Measurements from ENCODE around the gene DAAM2.

Gene DAAM2

DNA sequence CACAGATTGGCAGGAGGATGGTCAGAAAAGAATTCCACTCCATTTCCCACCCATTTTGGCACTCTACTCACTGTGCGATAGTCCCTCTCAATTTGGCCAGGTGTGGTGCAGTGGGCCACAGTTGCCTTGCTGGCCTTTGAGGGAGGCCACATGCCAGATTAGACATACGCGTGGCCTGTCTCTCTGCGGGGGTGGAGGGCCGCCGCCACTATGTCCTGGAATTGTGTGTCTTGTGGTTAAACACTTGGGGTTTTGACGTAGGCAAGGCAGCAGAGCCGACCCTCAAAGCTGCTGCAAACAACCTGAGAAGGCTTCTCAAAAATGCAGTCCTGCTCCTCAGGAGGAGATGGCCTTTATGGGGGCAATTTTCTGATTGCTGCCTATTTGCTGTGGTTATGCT, 4.9 kb upstream of the DAAM2 start:
- DNase-seq (ENCODE audit: low spot score), result no peak

DNA sequence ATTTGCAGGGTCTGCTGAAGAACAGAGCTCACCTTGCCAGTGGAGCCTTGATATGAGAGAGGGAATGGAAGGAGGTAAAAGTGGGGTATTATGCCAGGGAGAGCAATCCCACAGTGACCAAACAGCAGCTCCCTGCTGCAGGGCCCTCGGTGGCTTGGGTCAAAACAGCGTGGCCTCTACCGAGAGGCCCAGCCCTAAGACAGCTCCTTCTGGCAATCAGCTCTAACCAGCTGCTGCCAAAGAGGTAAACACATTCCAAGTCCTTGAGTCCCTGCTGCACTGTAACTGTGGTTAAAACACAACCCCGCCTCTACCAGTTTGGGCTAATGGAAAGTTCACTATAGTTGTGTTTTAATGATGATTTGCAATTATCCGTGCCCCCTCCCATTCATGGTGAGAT, 1.4 kb upstream of the DAAM2 start:
- DNase-seq (ENCODE audit: low spot score), result no peak

DNA sequence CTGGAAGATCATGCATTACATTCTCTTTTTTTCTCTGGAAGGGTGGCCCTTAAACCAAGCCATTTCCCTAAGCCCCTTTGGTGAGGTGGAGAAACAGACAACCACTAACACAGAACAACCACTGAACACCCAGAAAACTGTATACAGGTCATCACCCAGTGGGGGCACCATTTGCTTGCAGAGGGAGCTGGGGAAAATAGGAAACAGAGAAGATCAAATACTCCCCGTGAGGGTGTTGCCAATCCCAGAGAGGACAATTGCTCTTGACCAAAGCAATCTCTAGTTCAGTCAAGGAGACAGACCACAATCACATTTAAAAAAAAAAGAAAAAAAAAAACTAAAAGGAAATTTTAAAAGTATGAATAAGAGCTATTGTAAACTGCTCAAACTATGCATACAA, 865 bp upstream of the DAAM2 start:
- DNase-seq (ENCODE audit: low spot score), result peak; percentile 79

DNA sequence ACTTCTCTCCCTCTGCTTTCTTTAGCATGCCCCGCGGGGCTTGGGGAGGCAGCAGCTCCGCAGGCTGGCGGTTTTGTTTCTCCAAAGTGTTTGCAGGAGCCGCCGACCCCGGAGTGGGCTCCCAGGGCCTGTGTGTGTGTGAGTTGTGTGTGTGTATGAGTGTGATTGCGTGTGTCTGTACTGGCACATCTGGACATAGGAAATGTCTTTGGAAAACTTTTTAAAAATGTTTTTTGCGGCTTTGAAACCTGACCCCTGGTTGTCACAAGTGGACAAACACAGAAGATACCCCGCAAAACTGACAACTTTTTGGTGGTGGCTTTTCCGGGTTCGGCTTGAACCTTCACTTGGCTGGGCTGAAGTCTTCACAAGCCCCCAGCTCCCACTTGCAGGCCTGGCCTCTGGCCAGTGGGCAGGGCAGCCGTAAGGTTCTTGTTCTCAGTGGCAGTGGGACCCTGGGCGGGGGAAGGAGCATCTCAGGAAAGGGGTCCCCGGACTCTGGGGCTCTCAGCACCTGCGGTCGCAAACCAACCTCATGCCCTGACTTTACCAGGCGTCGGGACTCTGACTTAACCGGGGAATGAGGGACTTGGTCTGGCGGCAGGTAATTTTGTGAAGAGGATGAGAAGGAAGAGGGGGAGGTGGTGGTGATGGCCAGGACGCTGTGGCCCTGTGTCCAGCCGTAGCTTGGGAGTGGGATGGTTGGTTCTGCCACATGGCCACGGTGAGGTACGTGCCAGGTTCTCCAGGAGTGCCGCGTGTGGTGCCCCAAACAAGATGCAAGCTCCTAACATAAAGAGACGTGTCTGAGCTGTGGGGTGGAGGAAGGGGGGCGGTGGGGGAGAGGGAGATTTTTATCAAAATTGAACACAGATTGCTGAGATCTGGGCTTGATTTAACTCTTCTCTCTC, 619 bp downstream of the DAAM2 start:
- DNase-seq (ENCODE audit: low spot score), result no peak

DNA sequence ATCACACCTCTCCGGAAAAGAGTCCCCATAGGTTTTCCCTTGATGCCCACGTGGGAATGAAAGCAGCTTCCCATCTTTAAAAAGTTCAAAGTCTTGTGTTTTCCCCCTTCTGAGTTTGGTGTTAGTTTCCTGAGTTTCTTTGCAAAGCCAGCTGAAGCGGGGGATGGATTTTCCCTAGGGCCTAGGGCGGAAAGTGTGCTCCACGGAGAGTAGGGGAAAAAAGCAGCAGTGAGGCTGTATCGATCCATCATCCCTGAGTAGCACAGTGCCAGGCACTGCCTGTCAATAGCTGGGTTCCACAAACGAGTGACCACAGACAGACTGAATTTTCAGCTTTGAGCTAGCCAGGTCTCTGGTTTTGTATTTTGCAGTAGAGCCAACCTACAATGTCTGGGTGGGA, 1.3 kb downstream of the DAAM2 start:
- no peak for DNase-seq (ENCODE audit: low spot score)

DNA sequence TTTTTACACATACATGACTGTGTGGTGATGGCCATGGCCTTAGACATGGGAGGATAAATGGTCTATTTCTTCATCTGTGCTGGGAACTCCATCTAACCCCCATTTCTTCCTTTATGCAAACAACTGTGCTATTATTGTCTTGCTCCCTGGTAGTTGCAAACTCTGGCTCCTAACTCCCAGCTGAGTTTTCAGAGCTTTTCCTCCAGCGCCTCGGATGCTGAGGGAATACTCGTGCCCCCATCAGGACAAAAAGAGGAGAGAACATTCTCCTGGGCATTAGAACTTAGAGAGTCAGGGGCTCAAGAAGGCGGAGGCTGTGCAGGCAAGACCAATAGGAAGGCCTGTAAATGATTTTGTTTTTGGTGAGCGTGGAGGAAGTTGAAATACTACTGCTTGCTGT, 2.1 kb downstream of the DAAM2 start:
- peak; percentile 84 for DNase-seq (ENCODE audit: low spot score)

DNA sequence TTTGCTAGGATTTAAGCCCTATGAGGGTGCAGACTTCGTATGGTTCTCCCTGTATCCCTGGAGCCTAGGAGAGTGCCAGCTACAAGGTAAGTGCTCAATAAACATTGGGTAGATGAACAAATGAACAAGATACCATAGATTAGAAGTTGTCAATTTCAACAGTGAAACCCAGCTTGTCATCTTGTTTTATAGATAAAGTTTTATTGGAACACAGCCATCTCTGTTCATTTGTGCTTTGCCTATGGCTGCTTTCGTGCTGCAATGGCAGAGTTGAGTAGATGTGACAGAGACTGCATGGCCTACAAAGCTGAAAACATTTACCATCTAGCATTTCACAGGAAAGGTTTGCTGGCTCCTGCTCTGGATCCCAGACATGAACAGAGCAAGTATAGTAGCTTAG, 5.6 kb downstream of the DAAM2 start:
- DNase-seq (ENCODE audit: low spot score), result no peak

DNA sequence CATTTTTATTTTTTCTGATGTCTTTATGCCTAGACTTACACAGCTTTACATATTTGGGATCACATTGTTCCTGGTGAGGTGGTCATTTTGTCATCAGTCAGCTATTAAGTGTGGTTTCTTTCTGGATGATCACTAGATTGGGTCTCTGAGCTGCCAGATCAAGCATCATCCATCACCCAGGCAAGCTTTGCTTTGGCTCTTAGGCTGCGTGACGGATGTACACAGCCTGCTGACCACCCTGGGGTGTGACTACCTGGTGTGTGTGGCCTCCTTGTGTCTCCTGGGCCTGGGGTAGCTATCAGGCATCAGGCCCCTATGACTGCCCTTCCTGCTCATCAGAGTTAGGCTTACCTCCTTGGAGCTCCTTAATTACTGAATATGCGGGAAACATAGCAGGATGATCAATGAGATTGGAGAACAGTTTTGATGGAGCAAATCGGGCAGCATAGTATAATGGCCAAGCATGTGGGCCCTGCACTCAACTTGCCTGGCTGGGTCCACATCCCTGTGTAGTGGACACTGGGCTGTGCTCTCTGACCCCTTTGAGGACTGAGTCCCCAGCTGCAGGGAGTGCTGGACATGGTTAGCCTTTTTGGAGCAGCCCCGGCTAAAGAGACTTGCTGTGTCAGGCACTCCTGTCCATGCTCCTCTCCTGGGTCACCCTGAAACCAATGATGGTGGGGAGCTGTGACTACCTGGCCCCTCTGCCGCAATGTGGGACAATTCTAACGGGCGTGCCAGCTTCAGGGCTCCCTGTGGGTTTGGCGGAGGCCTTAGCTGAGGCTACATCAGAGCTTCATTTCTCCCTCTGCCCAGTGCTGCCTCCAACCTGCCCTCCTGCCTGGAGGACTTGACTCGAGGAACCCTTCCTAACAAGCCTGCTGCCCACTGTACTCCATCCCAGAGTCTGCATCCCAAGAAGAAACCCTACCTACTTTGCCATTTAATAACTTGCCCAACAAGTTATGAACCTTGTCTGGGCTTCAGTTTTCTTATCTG, 8.2 kb downstream of the DAAM2 start:
- no peak for DNase-seq (ENCODE audit: low spot score)

DNA sequence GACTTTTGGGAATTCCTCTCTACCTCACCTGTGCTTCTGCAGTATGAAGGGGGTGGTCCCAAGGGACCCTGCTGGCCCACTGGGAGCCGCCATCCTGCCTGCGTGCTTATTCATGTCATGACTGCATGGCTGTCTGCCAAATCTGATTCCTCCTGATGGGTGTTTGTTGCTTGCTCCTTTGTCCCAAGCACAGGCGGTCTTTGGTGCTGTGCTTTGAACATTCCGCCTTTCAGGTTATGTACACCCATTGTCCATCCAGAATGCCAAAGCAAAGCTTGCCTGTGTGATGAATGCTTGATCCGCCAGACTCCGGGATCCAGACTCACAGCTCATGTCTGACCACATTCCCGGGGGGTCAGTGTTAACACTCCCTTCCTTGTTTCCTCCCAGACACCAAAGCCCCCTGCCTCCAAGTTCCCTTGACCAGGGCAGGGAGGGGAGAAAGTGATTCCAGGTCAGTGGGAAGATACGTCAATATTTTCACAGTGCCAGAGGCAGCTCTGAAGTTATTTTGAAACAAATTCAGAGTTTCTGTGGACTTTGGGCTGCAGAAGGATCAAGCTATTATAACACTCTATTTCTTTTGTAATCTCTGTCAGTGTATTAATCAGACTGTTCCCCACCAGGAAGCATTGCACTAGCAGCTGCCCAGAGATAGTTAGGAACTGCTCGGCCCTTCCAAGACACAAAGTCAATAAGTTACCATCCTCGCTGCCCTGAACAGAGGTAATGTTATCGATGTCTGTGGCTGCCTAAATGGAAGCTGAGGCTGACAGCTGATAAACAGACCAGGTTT, 9.5 kb downstream of the DAAM2 start:
- no peak for DNase-seq (ENCODE audit: low spot score)

DNA sequence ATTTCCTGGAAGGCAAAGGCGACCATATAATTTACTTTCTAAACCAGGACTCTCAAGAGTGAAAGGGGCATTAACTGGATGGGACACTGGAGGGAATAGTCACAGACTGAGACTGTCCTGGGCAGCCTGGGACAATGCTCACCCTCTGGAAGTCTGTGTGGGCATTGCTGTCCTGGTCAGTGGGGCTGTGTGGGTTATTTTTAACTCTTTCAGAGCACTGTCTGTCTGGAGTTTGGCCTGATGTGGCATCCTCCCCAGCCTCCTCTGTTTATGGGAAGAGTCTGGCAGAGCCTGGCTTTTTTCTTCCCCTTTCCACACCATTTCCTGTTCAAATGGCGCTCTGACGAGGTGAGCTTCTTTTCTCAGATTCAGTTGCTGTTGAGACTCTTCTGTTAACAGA, 11.7 kb downstream of the DAAM2 start:
- DNase-seq (ENCODE audit: low spot score), result no peak

DNA sequence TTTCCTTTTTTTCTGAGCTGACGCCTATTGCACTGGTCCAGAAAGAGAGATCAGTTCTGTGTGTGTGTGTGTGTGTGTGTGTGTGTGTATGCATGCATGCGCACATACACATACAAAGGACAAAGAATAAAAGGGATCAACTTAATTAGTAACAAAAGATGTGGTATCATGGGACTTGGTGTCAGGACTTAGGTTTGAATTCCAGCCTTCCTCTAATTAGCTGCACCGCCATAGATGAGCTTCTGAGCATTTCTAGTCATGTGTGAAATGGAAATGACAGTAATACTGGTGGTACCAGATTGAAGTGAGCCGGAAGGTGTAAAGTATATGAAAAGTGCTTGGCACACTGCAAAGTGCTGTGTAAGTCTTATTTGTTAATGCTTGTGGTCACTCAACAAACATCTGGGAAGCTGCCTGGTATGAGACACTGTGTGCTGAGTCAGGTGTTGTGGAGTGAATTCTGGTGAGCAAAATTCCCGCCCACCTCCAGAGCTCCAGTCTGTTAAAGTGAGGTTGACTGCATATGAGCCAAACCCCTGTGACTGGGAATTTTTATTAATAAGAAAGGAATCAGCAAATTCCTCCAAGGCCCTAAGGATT, 12.4 kb downstream of the DAAM2 start:
- DNase-seq (ENCODE audit: low spot score), result no peak

DNA sequence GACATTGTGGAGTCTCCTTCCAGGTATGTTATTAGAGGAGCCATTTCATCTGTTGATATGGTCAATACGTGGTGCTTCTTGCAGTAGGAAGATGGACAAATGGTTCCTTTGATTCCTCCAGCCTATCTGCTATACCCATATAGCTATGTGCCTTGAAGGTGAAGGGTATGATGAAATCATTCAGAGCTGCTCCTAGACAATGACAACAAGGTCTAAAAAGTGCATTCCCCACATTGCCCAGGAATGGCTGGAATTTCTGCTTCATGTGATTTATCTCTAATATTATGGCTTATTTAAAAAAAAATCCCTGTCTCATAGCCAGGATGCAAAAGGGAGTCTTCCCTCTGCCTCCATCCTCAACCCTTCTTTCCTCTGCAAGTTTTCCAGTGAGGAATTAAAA, 14.1 kb downstream of the DAAM2 start:
- no peak for DNase-seq (ENCODE audit: low spot score)

DNA sequence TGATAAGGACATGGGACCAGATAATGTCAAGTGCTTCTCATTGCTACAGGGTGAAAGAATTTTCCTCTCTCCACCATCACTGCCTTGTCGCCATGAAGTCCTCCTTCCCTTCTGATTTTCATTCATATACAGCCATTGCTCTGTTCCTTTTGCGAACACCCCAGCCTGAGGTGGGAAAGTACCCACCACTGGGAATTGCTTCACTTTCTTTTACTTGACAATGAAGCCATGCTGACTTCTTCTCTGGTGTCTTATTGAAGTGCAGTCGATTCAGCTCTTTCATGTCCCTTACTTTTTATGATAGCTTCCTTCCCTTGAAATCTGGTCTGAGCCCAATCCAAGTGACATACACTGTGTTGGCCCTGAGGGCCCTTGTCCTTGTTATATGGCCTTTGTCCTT, 16.2 kb downstream of the DAAM2 start:
- no peak for DNase-seq (ENCODE audit: low spot score)

DNA sequence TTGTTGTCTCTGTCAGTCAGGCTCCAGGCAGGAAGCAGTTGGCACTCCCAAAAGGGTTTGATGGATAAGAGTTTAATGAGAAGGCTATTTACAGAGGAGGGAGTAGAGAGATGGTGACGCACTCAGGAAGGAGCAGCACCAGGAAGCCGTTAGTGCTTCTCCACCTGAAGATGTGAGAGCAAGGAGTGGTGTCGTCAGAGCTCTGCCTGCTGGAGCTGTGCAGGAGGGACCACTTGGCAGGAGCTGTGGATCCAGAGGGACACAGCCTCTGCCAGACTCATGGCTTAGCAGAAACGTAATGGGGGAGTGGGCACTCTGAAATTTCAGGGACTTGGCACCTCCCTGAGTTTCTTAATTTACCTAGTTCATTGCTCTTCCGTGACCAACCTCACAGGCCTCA, 16.8 kb downstream of the DAAM2 start:
- no peak for DNase-seq (ENCODE audit: low spot score)

DNA sequence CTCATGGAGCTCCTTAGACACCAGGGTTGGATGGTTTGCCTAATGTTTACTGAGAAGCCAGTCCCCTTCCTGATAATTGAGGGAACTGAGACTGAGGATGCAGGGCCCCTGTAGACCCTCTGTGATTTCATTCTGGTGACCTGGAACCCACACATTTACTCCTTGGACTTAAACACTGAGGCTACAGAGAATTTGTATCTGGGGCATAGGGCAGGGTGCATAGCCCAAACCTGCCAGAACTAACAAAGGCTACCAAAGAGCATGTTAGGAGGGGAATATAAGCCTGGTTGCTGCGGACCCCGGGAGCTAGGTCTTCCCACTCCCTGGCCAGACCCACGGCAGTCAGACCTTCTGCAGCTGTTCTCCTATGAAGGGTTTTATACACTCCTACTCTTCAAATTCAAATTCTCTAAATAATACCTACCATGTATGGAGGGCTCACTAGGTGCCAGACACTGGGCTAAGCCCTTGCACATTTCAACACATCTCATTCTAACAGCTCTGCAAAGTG, 19.7 kb downstream of the DAAM2 start:
- no peak for DNase-seq (ENCODE audit: low spot score)

DNA sequence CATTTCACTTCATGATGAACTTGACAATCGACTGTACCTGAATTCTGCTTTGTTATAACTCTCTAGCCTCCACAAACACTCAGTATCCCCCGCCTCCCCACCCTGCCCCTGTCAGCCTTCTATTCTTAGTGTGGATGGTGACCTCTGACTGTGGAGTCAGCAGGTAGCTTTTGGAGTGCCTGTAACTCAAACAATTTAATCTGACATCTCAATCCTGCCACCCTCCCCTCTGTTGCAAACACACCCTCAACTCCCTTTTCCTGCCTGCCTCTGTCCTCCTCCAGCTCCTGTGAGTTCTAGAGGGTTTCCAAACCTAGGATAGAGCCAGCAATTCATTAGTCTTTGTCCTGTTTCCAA, 20.3 kb downstream of the DAAM2 start:
- DNase-seq (ENCODE audit: low spot score), result no peak

DNA sequence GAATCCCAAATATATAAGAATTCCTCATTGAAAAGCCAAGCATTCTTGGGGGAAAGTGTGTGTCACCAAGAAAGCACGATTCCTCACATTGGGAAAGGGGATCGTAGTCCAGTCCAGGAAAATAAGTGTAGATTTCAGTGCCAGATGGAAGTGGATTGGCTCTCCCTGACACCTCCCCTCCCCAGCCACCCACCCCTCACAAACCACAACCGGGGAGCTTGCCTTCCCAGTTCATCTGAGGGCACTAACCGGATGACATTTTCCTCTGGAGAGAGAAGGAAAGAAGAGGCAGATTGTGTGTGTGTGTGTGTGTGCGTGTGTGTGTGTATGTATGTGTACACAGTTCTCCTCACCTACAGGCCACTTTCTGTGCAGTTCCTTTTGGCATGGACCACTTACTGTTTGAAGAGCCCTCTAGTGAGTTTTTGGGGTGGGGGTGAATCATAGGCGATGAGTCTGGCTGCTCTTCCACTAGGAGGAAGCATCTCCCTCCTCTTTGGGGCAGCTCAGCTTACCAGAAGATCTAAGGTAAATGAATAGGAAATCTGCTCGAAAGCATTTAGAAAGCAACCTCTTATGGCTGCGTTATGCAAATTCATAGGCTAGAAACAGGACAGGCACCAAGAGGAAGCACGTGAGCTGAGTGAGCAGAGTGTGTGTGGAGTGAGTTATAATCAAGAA, 20.8 kb downstream of the DAAM2 start:
- no peak for DNase-seq (ENCODE audit: low spot score)

DNA sequence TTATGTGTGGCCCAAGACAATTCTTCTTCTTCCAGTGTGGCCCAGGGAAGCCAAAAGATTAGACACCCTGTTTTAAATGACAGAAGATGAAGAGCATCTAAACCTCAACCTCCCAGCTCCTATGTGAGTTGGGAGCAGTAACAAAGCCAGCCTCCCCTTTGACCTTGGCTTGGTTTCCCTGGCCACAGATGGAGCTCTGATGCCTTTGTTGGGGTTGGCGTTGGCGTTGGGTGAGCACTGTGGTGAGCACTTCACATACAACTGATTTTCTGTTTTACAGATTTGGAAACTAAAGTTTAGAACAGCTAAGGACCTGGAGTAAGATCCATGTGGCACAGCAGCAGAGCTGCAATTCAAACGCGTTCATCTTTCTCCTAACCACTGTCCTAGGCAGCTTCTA, 22.1 kb downstream of the DAAM2 start:
- DNase-seq (ENCODE audit: low spot score), result no peak

DNA sequence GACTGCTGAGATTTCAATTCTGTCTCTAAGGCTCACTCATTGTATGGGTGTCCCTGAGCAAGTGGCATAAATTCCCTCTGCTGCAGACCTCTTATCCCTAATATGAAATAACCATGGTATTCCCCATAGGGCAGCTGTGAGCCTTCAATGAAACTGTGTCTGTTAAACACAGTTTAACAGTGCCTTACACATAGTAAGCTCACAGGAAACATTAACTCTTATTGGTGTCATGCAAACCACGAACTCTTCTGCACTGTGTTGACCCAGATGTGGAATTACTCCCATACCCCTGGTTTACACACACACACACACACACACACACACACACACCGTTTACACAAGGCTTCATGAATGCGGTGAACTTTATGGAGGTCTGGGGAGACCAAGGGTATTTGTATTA, 23.2 kb downstream of the DAAM2 start:
- no peak for DNase-seq (ENCODE audit: low spot score)

DNA sequence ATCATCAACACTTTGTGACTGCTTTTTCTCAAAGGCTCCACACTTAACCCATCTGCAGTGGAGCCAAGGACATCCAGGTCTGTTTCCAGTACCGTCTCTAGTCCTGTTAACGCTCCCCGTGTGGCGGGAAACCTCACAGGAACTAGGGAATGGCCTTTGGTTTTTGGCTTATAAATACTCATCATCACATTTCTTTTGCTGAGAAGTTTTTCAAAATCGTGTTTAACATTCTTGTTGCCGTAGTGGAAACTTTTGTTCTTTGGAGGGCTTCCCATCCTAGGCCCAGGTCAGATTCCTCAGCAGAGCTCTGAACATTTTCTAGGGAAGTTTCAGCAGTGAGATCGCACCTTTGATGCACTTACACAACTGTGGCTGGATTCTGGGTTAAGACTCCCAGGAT, 24.6 kb downstream of the DAAM2 start:
- no peak for DNase-seq (ENCODE audit: low spot score)

DNA sequence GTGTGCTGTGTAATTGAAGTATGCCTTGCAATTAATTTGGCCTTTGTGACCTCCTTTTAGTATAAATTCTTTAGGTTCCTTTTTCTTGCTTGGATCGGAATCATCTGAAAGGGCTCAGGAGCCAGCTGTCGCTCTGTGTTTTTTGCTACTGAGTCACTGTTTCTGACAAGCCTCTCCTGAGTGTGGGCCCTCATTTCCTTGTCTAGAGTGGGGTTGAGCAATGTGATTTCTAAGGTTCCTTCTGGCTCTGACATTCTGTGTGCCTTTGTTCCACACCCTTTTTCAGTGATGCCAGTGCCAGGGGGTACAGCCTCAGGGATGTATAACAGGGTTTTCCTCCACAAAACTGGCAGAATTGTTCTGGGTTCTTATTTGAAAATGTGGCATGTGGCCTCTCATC, 26.5 kb downstream of the DAAM2 start:
- DNase-seq (ENCODE audit: low spot score), result no peak

All from globus pallidus (tissue), 1 donor.